OCI-LY1 (cell line): Measurements from ENCODE around the gene PLXND1.

ENCODE experiments used
- CTCF ChIP-seq: fragments of 200-600 bp; sonication (generic), shearing (Covaris generic); IDR thresholded peaks from 2 replicates; pipeline ENCODE4 v1.5.1; 2017; ENCODE audit warnings: mild to moderate bottlenecking, antibody characterized with exemption, low read length, moderate library complexity, mixed read lengths
- EZH2 ChIP-seq: fragments of 200-600 bp; sonication (generic), shearing (Covaris generic); IDR thresholded peaks from 2 replicates; pipeline ENCODE4 v1.8.0; 2017; ENCODE audit warnings: borderline replicate concordance, mixed run types, mild to moderate bottlenecking, antibody characterized with exemption, low read length, moderate library complexity, mixed read lengths

DNA sequence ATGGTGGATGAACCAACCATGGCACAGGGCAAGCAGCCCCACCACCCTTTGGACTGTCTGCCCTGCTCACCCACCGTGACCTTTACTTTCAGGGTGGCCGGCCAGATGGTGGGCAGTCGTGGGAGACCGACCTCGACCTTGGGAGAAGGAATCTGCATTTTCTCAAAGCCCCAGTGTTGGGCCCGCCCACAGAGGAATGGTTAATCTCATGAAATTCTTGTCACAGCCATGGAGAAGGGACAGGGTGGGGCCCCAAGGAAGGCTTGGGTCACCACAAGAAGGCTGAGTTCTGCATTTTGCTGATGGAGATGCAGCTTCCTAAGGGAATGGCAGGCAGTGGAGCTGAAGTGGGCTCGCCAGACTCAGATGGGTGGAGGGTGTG, 2.9 kb downstream of the PLXND1 start:
- TF ChIP-seq CTCF (no peak), EZH2 (no peak)
